Stimulated activated CD4-positive, alpha-beta T cell treated with anti-CD3 and anti-CD28 coated beads, Interleukin-2, amount 100 ng/mL, for 24 hours (primary cell): ENCODE measurements around the gene LZTS2.
A peak's percentile ranks its signal among the peaks of the same experiment; 100 is the strongest.

Experiments
- DNase-seq, 2 donors: peaks; one replicate each; pipeline ENCODE4 v3.0.0-alpha.2; 2020

LZTS2 gene, protein sequence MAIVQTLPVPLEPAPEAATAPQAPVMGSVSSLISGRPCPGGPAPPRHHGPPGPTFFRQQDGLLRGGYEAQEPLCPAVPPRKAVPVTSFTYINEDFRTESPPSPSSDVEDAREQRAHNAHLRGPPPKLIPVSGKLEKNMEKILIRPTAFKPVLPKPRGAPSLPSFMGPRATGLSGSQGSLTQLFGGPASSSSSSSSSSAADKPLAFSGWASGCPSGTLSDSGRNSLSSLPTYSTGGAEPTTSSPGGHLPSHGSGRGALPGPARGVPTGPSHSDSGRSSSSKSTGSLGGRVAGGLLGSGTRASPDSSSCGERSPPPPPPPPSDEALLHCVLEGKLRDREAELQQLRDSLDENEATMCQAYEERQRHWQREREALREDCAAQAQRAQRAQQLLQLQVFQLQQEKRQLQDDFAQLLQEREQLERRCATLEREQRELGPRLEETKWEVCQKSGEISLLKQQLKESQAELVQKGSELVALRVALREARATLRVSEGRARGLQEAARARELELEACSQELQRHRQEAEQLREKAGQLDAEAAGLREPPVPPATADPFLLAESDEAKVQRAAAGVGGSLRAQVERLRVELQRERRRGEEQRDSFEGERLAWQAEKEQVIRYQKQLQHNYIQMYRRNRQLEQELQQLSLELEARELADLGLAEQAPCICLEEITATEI

DNA sequence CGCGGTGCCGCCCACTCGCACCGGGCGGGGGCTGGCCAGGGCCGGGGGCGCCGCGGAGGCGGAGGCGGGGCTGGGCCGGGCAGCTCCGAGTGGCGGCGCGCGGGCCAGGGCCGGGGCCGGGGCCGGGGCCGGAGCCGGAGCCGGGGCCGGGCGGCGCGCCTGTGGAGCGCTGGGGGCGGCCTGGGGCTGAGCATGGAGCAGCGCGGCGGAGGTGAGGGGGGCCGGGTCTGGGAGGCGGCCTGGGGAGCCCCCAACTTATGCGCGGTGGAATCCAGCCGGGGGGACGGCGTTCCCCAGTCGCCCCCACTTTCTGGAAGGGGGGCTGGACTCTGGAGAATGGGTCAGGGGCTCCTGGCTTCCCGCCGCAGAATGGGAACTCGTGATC is at the start of gene LZTS2:
LZTS2 (plus strand) TSS at position 67 of the 385 bp plus-strand sequence. CDS start 2,731 bp downstream, outside the sequence.
- no peak for DNase-seq

DNA sequence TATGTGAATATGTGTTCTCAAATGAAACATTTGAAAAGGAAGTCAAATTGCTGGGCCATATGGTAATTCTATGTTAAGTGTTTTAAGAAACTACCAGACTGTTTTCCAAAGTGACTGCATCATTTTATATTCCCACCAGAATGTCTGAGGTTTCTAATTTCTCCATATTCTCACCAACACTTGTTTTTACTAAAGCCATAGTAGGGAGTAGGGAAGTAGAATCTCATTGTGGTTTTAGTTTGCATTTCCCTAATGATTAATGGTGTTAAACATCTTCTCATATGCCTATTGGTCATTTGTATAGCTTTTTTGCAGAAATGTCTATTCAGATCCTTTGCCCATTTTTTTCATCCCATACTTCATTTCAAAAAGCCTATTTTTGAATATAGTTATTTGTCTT is 39.4 kb upstream of the LZTS2 start:
- DNase-seq: no peak

DNA sequence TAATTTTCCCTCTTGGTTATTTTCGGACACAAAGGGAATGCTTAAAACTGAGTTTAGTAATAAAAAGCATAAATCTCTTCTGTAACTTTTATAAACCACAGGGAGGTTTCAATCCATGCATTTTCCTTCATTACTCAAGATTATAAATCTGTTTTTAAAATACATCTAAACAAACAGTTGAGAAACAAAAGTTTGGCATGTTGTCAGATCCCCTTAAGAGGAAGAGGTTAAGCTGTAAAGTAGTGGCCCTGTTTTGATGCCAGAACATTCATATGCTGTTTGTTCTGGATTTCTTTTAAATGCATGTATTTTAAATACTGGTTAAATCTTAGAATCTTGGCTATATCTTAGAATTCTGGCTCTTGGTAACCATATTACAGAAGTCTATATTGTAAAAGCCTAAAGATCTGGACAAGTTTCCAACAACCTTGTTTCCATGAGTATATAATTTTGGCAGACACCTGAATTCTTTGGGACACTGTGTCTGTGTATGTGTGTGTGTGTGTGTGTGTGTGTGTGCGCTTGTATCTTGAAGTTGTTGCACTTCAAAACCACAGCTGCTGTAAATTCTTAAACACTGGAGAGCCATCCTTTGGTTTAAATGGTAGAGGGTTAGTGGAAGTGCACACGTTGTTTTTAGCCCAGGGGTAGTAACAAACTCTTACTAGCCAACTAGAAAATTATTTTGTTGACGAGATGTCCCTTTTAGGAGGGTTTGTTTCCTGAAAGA is 37.1 kb upstream of the LZTS2 start:
- DNase-seq: no peak

DNA sequence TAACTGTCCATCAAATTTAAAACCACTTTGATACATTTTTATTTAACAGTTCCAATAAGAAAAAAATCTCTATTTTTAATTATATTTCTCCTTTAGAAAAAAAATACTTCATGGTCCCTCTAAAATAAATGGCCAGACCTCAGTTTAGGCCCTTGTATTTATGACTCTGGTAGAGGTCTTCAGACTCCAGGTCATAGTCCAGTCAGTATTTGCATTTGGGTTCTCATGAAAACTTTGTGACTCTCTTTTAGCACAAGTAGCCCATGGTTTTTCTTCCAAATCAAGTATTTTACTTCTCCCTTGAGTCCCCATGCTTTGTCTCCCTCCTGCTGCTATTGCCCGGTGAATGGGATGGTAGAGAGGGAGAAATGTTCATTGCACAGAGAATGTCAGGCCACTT is 35.8 kb upstream of the LZTS2 start:
- no peak for DNase-seq

DNA sequence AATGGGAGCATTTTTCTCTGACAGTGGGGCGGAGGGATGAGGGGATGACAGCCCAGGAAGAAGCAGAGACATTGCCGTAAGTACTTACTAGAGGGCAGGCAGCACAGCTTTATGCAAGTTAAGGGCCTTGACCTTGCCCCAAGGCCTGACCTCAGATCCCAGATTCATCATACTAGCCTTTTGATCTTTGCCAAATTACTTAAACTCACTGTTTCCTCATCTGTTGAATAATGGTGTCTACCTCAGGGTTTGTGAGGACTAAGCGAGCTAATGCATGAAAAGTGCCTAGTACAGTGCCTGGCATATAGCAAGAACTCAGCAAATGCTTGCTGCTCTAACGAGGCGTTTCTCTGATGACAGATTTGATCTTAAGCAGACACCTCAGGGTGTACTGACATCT is 33.8 kb upstream of the LZTS2 start:
- DNase-seq: no peak

DNA sequence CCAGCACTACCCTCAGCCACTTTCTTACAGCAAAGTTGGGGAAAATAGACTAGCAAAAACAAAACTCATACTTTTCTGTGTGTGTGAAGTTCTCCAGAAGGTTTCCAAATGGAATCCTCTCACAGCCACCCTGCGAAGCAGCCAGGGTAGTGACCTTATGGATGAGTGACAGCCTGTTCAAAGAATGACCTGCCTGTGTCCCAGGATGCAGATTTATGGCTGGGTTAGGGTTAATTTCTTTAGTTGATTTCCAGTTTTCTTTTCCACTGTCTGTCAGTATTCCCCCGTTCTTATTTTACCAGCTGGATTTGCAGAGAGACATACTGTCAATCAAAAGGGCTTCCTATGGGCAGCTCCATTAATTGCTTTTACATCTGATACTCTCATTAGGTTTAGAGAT is 32.7 kb upstream of the LZTS2 start:
- no peak for DNase-seq

DNA sequence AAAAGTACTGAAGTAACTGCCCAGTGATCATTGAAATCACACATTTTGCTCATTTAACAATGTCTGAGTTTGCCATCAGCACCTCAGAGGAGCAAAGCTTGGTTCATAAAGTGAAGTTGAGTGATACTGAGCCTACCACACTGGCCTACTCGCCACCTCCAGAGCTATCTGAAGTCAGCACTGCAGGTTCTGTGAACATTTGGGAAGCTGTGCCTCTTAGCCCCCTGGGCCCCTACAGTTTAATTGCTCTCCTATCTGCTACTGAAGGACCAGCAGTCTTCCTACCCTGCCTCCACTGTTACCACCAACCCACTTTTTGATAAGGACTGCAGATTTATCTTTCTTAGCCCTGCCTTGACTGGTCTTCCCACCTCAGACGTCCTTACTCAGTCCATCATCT is 32.3 kb upstream of the LZTS2 start:
- DNase-seq: no peak

DNA sequence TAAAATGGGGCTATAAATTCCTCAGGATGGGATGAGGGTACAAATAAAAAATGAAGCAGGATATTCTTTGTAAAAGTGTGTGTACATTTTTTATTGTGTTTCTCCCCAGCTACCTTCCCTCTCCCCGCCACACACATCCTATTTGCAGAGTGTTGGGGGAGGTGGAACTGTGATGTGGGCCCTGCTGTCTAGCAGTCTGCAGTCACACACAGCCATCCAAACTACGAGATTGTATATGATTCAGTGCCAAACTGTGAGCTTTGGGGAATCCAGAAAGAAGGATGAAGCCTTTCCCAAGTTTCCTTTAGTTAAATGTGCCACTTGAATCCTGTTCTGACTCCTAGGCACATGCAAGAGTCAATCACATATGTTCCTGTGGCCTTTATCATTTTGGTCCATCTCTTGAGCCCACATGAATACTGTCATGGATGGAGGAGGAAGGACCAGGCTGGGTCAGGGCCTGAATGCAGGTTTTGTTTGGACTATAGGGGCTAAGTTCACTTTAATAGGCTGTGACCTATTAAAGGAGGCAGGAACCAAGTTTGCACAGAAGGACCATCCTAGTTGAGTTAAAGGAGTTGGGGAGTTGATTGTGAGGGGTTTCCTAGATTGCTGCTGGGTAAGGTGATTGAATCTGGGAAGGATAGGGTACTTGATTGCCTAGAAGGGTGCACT is 31.4 kb upstream of the LZTS2 start:
- DNase-seq: no peak

DNA sequence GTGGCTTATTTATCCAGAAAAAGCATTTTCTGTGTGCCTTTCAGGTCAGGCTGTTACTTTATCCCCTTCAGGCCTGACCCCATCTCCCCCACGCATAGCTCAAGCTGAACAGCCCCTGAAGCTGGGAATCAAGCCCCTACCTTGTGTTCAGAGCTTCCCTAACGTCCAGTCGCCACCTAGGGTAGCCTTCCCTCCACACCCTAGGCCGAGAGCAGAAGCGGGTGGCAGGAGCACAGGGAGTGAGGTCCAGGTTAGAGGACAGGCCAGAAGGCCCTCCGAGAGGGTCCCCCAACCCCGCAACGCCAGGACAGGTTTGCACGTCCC is 30.8 kb upstream of the LZTS2 start:
- no peak for DNase-seq

DNA sequence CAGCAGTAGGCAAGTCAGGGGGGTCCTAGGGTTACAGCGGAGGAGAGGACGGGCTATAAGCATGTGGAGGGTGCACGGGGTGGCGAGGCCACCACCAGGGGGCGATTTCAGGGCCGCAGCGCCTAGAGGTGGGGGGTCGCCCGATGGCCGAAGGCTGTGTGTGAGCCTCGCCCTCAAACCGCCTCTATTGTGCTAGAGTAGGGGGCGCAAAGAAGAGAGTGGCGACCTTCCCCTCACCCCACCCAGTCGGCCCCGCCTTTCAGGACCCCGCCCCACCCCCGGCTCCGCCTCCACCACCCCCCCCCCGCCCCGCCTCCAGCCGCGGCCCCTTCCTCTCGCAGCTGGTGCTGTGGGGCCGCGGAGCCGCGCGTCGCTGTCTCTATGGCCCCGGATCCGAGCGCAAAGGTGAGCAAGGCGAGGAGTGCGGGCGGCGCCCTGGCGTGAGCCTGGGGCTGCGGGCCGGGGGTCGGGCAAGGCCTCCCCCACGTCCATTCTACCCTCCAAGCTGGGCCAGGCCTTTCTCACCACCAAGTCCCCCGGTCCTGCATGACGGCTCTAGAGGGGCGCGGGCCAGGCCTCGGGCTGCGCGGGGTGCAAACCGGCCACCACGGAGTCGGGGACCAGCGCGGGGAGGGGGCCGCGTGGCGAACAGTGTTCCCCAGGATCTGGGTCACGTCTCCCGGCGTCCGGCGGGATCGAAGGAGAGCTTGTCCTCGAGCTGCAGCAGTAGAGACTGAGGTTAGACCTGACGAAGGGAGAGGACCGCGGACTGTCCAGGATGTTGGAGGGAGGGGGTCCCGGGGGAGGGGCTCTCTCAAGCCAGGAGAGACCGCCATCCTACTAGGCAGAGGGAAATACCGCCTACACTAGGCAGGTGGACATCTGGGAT is 30.2 kb upstream of the LZTS2 start, which contains the start of gene SEMA4G:
SEMA4G (plus strand) TSS at position 318 of the 889 bp plus-strand sequence. CDS start 3,409 bp downstream, outside the sequence.
- DNase-seq: peak; percentile 52

DNA sequence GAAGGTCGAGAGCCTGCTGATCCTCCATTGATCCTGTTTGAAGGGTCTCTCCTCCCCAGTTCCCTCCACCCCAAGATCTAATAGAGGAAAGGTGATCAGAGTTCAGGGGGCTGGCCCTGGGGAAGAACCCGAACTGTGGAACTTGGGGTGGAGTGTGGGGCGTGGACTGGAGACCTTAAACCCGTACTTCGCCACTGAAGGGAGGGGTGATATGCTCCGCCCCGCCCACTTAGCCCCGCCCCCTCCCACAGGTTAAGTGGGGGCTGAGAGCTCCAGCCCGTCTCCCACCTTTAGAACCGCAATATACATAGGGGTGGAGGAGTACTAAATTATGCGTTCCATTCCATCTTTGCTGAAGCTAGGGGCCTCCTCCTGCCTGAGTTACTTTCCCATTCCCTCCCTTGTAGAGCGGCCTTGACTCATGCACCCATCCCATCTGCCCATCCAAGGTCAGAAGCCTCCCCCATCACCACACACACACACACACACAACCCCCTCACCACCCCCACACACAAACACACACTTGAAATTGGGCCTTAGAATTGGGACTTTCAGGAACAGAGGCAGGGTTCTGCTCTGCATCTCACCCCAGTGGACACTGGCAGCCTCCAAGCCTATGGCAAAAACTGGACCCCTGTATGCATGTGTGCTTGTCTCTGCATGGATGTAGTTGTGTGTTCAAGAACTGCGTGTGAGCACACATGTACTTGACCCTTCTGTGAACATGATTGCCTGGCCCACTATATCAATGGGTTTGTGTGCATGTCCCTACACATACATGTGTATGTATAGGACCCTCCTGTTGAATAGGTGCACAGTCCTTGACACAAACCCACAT is 29.3 kb upstream of the LZTS2 start:
- peak in 1 of 2 donors; percentile 31 for DNase-seq

DNA sequence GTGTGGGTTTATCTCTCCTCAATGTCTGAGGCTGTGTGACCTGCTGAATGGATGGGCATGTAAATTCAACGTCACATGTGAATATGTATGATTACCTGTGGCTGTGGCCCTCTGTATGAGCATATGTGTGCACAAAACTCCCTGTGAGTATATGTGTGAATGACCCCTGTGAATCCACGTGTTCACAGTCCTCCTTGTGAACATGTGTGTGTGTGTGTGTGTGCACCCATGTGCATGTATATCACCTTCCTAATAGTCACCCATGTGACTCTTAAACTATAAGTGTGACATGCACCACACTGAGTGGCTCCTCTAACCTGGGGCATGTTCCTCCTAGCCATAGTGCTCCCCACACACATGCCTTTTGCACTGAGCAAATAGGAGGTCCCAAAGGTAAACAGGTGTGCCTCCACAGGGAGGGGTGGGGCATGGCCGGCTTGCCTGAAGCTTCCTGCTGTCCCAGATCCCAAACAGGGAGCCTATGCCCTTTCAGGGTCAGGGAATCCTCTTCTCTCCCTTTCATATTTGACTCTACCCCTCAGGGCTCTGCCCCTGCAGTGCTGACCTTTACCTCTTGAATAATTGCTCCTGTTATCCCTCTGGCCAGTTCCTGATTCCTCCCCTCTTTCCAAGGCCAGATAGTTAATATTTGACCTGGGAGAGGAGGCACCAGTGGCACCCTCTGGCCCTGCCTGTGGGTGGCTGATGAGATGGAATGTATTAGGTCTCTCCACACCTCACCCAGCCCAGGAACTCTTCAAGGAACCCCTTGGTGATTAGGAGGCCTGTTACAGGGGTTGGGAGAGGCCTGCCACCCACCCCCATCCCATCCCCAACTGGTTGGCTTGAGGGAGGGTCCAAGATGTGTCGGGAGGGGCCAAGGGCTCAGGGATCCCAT is 28.4 kb upstream of the LZTS2 start:
- no peak for DNase-seq

DNA sequence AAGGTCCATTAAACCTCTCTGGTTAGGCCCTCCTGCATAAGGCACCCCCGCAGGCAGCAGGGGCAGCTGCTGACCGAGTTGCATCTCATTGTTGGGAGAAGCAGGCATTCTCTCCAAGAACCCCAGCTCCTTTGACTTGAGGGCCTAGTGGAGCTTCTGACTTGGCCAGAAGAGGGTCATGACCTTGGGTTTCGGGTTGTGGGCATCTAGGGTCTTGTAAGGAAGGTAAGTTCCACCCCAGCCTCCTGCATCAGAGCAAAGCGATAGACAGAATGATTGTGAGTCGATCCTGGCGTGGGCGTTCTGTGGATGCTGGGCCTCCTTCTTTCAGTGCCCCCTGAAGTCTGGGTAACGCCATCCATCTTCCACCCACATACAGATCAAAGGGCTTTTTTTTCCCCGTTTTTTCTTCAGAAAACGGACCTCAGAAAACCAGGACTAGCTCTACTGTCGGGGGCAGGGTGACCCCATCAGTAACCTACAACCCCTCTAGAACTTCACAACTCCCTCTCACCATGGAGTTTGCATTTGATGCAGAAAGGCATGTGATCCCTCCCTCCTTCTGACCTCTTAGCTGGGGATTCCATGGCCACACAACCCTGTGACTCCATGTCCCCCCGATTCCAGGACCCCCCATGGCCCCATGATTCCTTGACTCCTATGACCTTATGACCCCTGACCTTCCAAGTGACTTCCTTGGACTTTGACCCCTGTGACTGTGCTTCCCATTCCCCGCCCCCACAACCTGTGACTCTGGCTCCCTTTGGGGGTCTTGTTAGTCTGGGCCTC is 27.3 kb upstream of the LZTS2 start:
- DNase-seq: no peak

DNA sequence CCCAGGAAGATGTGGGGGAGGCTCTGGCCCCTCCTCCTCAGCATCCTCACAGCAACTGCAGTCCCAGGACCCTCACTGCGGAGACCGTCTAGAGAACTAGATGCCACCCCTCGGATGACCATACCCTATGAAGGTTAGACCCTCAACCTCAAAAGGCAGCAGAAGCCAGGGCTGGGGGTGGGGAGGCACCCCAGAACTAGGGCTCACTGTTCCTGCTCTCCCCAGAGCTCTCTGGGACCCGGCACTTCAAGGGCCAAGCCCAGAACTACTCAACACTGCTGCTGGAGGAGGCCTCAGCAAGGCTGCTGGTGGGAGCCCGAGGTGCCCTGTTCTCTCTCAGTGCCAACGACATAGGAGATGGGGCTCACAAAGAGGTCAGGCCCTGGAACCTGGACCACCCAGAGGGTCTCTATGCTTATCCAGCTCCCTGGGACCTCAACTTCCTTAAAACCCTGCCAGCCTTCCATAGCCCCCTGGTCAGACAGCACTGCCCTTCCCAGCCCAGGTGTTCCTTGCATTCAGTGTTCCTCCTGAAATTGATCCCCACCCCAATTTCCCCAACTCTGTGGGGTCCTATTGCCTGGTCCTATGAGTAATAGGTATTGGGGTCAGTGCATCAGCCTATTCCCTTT is 26.6 kb upstream of the LZTS2 start:
- no peak for DNase-seq

DNA sequence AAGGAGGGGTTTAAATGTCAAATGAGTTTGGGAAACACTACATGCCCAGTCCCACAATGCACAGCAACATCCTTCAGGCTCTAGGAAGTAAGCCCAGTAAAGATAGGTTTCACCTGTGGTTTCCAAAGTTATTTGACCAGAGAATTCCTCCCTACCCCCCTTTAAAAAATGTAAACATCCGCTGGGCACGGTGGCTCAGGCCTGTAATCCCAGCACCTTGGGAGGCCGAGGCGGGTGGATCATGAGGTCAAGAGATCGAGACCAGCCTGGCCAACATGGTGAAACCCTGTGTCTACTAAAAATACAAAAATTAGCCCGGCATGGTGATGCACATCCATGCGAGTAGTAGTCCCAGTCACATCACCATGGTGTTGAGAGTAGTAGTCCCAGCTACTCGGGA is 24.2 kb upstream of the LZTS2 start:
- peak in 1 of 2 donors; percentile 1 for DNase-seq

DNA sequence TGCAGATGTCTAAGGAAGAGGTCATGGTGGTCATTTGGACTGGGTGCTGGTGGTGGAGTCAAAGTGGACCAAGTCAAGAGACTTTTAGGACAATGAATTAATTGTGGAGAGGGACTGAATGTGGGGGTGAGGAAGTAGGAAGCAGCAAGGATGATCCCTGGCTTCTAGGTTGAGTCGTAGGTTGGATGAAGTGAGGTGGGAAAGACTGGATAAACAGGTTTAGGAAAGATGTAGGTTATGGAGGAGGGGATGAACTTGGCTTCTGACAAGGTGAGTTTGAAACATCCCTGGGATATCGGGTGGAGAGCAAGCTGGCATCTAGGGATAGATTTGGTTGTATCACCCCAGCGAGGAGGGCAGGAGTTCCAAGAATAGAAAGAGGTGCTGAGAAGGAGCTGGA is 22.7 kb upstream of the LZTS2 start:
- DNase-seq: no peak

DNA sequence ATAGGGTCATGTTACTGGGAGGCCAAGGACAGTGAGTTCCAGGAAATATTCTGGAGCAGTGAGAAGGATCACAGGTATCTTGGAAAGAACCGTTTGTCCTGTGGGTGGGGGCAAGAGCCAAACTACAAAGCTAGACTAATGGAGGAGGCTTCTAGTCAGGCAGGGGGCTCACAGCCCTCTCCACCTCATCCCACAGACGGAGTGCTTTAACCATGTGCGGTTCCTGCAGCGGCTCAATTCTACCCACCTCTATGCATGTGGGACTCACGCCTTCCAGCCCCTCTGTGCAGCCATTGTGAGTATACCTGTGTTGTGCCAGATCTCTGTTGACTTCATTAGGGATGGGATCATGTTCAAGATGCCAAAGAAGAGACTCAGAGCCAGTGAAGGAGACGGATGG is 22.2 kb upstream of the LZTS2 start:
- DNase-seq: peak in 1 of 2 donors; percentile 4

DNA sequence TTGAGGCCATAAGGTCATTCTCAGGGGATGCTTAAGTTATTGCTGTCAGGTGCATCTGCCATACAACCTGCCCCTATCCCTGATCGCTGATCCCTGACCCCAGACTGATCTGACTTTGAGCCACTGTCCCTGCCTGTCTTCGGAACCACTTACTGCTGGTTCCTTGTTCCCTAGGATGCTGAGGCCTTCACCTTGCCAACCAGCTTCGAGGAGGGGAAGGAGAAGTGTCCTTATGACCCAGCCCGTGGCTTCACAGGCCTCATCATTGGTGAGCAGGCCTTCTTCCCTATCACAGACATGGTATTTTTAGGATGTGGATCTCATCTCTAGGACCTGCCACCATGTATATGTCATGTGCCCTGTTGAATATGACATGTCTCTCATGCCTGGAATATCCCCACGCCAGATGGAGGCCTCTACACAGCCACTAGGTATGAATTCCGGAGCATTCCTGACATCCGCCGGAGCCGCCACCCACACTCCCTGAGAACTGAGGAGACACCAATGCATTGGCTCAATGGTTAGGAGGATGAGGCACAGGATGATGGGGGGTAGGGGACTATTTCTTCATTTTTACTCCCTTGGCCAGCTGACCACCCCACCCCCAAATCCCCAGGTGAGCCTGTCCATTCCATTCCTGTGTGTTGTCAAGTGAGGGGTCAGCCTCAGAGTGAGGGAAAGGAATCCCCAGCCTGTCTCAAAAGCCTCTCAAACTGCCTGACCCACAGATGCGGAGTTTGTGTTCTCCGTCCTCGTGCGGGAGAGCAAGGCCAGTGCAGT is 21.3 kb upstream of the LZTS2 start:
- peak in 1 of 2 donors; percentile 8 for DNase-seq
